Neuronal stem cell (in vitro differentiated cells): ENCODE results near the gene USP33.
"Not testable (repeated sequence)": the region's sequence is repeated elsewhere in the genome, so short reads cannot be mapped to it uniquely, and the experiment has no call there.

ENCODE experiments used
- DNase-seq: peaks from one replicate; pipeline ENCODE4 v3.0.0-alpha.2; 2013; ENCODE audit warnings: low spot score
- H2AFZ ChIP-seq: one replicate; pipeline ENCODE4 v1.6.1; 2013; ENCODE audit warnings: mild to moderate bottlenecking, low read length, inconsistent platforms
- H2AK5ac ChIP-seq: 2 replicates; pipeline ENCODE4 v1.6.1; 2013; ENCODE audit warnings: low read depth, mild to moderate bottlenecking, inconsistent platforms, low read length, moderate library complexity, mixed read lengths
- H2BK120ac ChIP-seq: 2 replicates; pipeline ENCODE4 v1.6.1; 2013; ENCODE audit warnings: low read depth, mild to moderate bottlenecking, inconsistent platforms, low read length, moderate library complexity, mixed read lengths
- H2BK12ac ChIP-seq: one replicate; pipeline ENCODE4 v1.6.1; 2013; ENCODE audit warnings: low read length, inconsistent platforms
- H2BK15ac ChIP-seq: 2 replicates; pipeline ENCODE4 v1.6.1; 2013; ENCODE audit warnings: mild to moderate bottlenecking, low read length, inconsistent platforms, mixed read lengths
- H2BK5ac ChIP-seq: one replicate; pipeline ENCODE4 v1.6.1; 2013; ENCODE audit warnings: inconsistent platforms, mild to moderate bottlenecking, low read length, moderate library complexity
- H3K14ac ChIP-seq: one replicate; pipeline ENCODE4 v1.6.1; 2013; ENCODE audit warnings: low read length, inconsistent platforms
- H3K18ac ChIP-seq: 2 replicates; pipeline ENCODE4 v1.6.1; 2013; ENCODE audit warnings: low read length, inconsistent platforms
- H3K23ac ChIP-seq: 2 replicates; pipeline ENCODE4 v1.6.1; 2013; ENCODE audit warnings: low read depth, mild to moderate bottlenecking, mixed read lengths, low read length, inconsistent platforms; ENCODE audit not compliant: poor library complexity
- H3K27ac ChIP-seq: replicated peaks from 3 replicates; pipeline ENCODE4 v1.5.1; 2013; ENCODE audit warnings: low read length, inconsistent platforms
- H3K27me3 ChIP-seq, 3 experiments: 2 replicates each; pipeline ENCODE4 v1.6.1; 2013; ENCODE audit warnings: low read length in 3 of 3, mild to moderate bottlenecking in 2 of 3, inconsistent platforms in 1 of 3, low read depth in 1 of 3, mixed read lengths in 1 of 3, moderate library complexity in 1 of 3; ENCODE audit not compliant: control insufficient read depth in 3 of 3, insufficient read depth in 3 of 3
- H3K36me3 ChIP-seq, 2 donors: replicated peaks in 1 of 2; 2 replicates each; pipeline ENCODE4 v1.6.1; 2013; ENCODE audit warnings: low read length in 2 of 2; ENCODE audit not compliant: control insufficient read depth in 2 of 2, insufficient read depth in 2 of 2
- H3K4ac ChIP-seq: 2 replicates; pipeline ENCODE4 v1.6.1; 2013; ENCODE audit warnings: inconsistent platforms, mild to moderate bottlenecking, low read length, moderate library complexity
- H3K4me1 ChIP-seq, 2 donors: 1 replicate in 1 of 2; 2 replicates in 1 of 2; pipeline ENCODE4 v1.6.1; 2013; ENCODE audit warnings: low read length in 2 of 2, low read depth in 1 of 2; ENCODE audit not compliant: control insufficient read depth in 2 of 2, insufficient read depth in 1 of 2
- H3K4me2 ChIP-seq: one replicate; pipeline ENCODE4 v1.6.1; 2013; ENCODE audit warnings: mild to moderate bottlenecking, low read length, inconsistent platforms; ENCODE audit not compliant: insufficient read depth, poor library complexity, severe bottlenecking
- H3K4me3 ChIP-seq, 2 donors: 2 replicates each; pipeline ENCODE4 v1.5.1; 2013; ENCODE audit warnings: low read length in 2 of 2, mild to moderate bottlenecking in 2 of 2, inconsistent platforms in 1 of 2, moderate library complexity in 1 of 2
- H3K79me1 ChIP-seq: one replicate; pipeline ENCODE4 v1.6.1; 2013; ENCODE audit warnings: low read depth, mild to moderate bottlenecking, inconsistent platforms, low read length, moderate library complexity
- H3K9ac ChIP-seq: one replicate; pipeline ENCODE4 v1.6.1; 2013; ENCODE audit warnings: mild to moderate bottlenecking, low read depth, low read length, inconsistent platforms; ENCODE audit not compliant: poor library complexity
- H3K9me3 ChIP-seq, 2 donors: replicated peaks in 1 of 2; 2 replicates each; pipeline versions ENCODE3 to v1.6.1; 2013; ENCODE audit warnings: low read length in 2 of 2, mild to moderate bottlenecking in 2 of 2, inconsistent platforms in 1 of 2, low read depth in 1 of 2, mixed read lengths in 1 of 2, moderate library complexity in 1 of 2; ENCODE audit not compliant: control insufficient read depth in 2 of 2, insufficient read depth in 1 of 2
- H4K8ac ChIP-seq: one replicate; pipeline ENCODE4 v1.6.1; 2013; ENCODE audit warnings: low read depth, mild to moderate bottlenecking, inconsistent platforms, low read length, moderate library complexity
- H4K91ac ChIP-seq: one replicate; pipeline ENCODE4 v1.6.1; 2013; ENCODE audit warnings: low read length, low read depth, mild to moderate bottlenecking, inconsistent platforms; ENCODE audit not compliant: poor library complexity
- WGBS, 2 donors: extraction: QIAGEN DNeasy Blood & Tissue Kit; methylation state at CpG; one replicate each; pipeline ENCODE4 v1.1.7; 2013; ENCODE audit warnings: missing lambda C conversion rate in 2 of 2, mixed read lengths in 1 of 2; ENCODE audit not compliant: insufficient read length in 2 of 2, insufficient replicate concordance in 1 of 2; ENCODE audit errors: extremely low coverage in 2 of 2; 5-methylcytosine and 5-hydroxymethylcytosine counted together

The USP33 gene

GRCh38 chr1:77749489-77749888 lies 10.2 kb downstream of the USP33 start:
- H3K27me3 ChIP-seq, H3K4me2 ChIP-seq, H2BK120ac ChIP-seq, H3K27ac ChIP-seq, H3K18ac ChIP-seq, H3K4me1 ChIP-seq, H2BK12ac ChIP-seq, H3K79me1 ChIP-seq, H3K9ac ChIP-seq, H3K9me3 ChIP-seq, DNase-seq, H3K4ac ChIP-seq, H3K4me3 ChIP-seq, H2BK5ac ChIP-seq, H2BK15ac ChIP-seq, H2AFZ ChIP-seq, H3K14ac ChIP-seq, H4K91ac ChIP-seq, H3K23ac ChIP-seq, H4K8ac ChIP-seq, H2AK5ac ChIP-seq: not testable (repeated sequence)
- no CpG with 5 or more reads among the region's 4 CpGs for whole genome bisulfite sequencing, 2 donors
- H3K36me3 ChIP-seq = peaks cover 0 to 12% of the 10 kb centered on the region in 2 donors

GRCh38 chr1:77744576-77744975 lies 15.1 kb downstream of the USP33 start:
- DNase-seq = no peak
- H2BK15ac ChIP-seq = no peak overlapping the region

GRCh38 chr1:77742011-77742555 lies 17.6 kb downstream of the USP33 start:
- H3K18ac ChIP-seq = no peak overlapping the region
- H2AFZ ChIP-seq = no peak overlapping the region
- no peak overlapping the region for H3K4me3 ChIP-seq
- no peak overlapping the region for H2BK15ac ChIP-seq
- no peak overlapping the region for H3K14ac ChIP-seq
- H2BK5ac ChIP-seq = no peak overlapping the region
- no peaks in the 10 kb centered on the region for H3K79me1 ChIP-seq
- H3K9me3 ChIP-seq = no peaks in the 10 kb centered on the region
- no peak overlapping the region for H3K23ac ChIP-seq
- H3K9ac ChIP-seq = no peak overlapping the region
- no peak overlapping the region for H3K4me2 ChIP-seq
- H2BK12ac ChIP-seq = no peak overlapping the region
- peaks cover 4 to 49% of the 10 kb centered on the region in 2 donors for H3K36me3 ChIP-seq
- no peak overlapping the region for H2BK120ac ChIP-seq
- no peak overlapping the region for H4K8ac ChIP-seq
- H2AK5ac ChIP-seq = no peak overlapping the region
- no peak for DNase-seq
- no peaks in the 10 kb centered on the region for H3K27me3 ChIP-seq
- H3K27ac ChIP-seq = no peak overlapping the region
- no peaks in the 10 kb centered on the region for H3K4me1 ChIP-seq
- WGBS, 2 donors = no CpG with 5 or more reads among the region's 3 CpGs
- no peak overlapping the region for H4K91ac ChIP-seq
- H3K4ac ChIP-seq = no peak overlapping the region

More at GRCh38 chr1:77744576-77744975, 15.1 kb downstream of the USP33 start:
- Histone ChIP-seq H2BK5ac (no peak overlapping the region), H2BK120ac (no peak overlapping the region), H3K4me3 (no peak overlapping the region), H3K23ac (no peak overlapping the region), H3K36me3 (peaks cover 4 to 25% of the 10 kb centered on the region in 2 donors), H2AFZ (no peak overlapping the region), H3K4ac (no peak overlapping the region), H3K79me1 (peaks cover 3% of the 10 kb centered on the region), H2AK5ac (no peak overlapping the region), H3K27me3 (no peaks in the 10 kb centered on the region), H3K27ac (no peak overlapping the region), H3K18ac (no peak overlapping the region), H2BK12ac (no peak overlapping the region), H3K9ac (no peak overlapping the region), H3K14ac (no peak overlapping the region), H3K4me2 (no peak overlapping the region), H3K9me3 (no peaks in the 10 kb centered on the region), H4K91ac (no peak overlapping the region), H3K4me1 (no peaks in the 10 kb centered on the region), H4K8ac (no peak overlapping the region)
- WGBS, 2 donors = no CpG with 5 or more reads among the region's 7 CpGs

- no peak overlapping the region for H3K18ac ChIP-seq
- no peak overlapping the region for H2BK5ac ChIP-seq
- H3K27ac ChIP-seq = no peak overlapping the region
- H3K79me1 ChIP-seq = no peaks in the 10 kb centered on the region
- H3K14ac ChIP-seq = no peak overlapping the region
- no peak overlapping the region for H3K4me3 ChIP-seq
- H2BK15ac ChIP-seq = no peak overlapping the region
- H2AK5ac ChIP-seq = no peak overlapping the region
- no peak overlapping the region for H2BK12ac ChIP-seq
- no peak overlapping the region for H3K4me2 ChIP-seq
- no peak overlapping the region for H3K23ac ChIP-seq
- DNase-seq = no peak
- no peak overlapping the region for H2AFZ ChIP-seq
- no peaks in the 10 kb centered on the region for H3K9me3 ChIP-seq
- no CpG with 5 or more reads among the region's 1 CpG for WGBS, 2 donors
- peaks cover 4 to 57% of the 10 kb centered on the region in 2 donors for H3K36me3 ChIP-seq
- H3K27me3 ChIP-seq = no peaks in the 10 kb centered on the region
- H3K4ac ChIP-seq = no peak overlapping the region
- no peaks in the 10 kb centered on the region for H3K4me1 ChIP-seq
- H2BK120ac ChIP-seq = no peak overlapping the region
- H3K9ac ChIP-seq = no peak overlapping the region
- H4K8ac ChIP-seq = no peak overlapping the region
- H4K91ac ChIP-seq = no peak overlapping the region
Measured at GRCh38 chr1:77741316-77741715, 18.3 kb downstream of the USP33 start.
